ENCODE results near the gene PRPH2.

GRCh38 chr6:42762426-42762859, 40.0 kb upstream of the PRPH2 start:
- TF ChIP-seq TAF1 (IDR thresholded peaks at IDR 0.05; ENCODE audit: low read depth, low read length): no peak
- TF ChIP-seq POLR2A (IDR thresholded peaks at IDR 0.05; ENCODE audit: low read depth, low read length): no peak
- no peak for TF ChIP-seq POLR2AphosphoS5 (IDR thresholded peaks at IDR 0.05; ENCODE audit: low read depth, low read length)
- TF ChIP-seq SPI1 (IDR thresholded peaks at IDR 0.05; ENCODE audit: low read depth, low read length): no peak
